ENCODE measurements around the gene CCDC159.
"Not testable (repeated sequence)": the region's sequence is repeated elsewhere in the genome, so short reads cannot be mapped to it uniquely, and the experiment has no call there.

CCDC159 gene

DNA sequence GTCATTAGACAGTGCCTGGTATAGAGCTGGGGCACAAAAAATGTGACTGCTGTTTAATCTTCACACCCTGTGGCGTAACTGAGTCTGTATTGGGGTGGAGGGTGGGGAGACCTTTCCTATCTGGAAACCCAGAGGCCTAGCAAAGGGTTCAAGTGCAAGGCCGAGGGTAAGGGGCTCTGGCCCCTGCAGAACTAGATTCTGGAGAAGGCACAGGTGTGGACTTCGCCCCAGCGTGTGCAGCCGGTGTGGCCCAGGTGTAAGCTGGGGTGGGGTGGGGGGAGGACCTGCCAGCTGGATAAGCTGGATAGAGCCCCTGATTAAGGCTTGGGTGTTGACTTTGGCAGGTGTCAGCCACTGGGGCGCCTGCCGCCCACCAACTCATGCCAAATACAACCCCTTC, 8.2 kb upstream of the CCDC159 start:
- TF ChIP-seq, protein P1, sequence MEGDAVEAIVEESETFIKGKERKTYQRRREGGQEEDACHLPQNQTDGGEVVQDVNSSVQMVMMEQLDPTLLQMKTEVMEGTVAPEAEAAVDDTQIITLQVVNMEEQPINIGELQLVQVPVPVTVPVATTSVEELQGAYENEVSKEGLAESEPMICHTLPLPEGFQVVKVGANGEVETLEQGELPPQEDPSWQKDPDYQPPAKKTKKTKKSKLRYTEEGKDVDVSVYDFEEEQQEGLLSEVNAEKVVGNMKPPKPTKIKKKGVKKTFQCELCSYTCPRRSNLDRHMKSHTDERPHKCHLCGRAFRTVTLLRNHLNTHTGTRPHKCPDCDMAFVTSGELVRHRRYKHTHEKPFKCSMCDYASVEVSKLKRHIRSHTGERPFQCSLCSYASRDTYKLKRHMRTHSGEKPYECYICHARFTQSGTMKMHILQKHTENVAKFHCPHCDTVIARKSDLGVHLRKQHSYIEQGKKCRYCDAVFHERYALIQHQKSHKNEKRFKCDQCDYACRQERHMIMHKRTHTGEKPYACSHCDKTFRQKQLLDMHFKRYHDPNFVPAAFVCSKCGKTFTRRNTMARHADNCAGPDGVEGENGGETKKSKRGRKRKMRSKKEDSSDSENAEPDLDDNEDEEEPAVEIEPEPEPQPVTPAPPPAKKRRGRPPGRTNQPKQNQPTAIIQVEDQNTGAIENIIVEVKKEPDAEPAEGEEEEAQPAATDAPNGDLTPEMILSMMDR (IDR thresholded peaks at IDR 0.05; ENCODE audit: insufficient read depth, low read length, missing control alignments), result no peak
- ChIA-PET CTCF (no interaction called here), POLR2A (no interaction called here)
- no peak overlapping the region for H3K4me3 ChIP-seq (ENCODE audit: low read depth, low read length)
- DNase-seq (ENCODE audit: low read depth, low spot score), result no peak

DNA sequence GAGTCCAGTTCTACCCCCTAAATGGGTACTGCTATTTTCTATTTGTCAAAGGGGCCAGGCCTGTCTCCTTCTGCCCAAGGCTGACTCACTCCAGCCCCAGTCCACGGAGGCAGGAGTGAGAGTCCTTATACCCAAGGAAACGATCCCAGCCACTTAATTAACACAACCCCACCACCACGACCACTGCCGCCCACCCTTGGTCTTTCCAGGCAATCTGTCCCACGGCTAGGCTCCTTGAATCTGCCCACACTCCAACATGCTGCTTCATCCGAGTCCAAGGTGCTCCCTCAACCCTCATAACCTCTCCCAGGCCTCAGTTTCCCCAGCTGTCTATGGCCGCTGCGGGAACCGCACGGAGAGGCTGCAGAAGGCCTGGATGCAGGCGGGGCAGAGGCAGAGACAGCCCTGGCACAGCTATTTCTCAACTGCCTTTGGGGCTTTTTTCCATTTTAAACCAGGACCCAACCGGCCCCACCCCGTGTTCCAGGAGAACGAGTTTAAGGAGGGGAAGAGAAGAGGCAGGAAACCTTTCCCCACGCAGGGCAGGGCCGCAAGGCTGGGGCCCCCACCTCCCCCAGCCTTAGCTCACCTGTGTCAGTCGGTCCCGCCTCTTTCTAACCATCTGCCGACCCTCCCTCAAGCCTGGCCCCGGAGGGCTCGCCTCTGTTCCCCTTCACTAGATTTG, 7.6 kb upstream of the CCDC159 start:
- TF ChIP-seq, protein P1 (IDR thresholded peaks at IDR 0.05; ENCODE audit: insufficient read depth, low read length, missing control alignments), result no peak
- H3K4me3 ChIP-seq (ENCODE audit: low read depth, low read length), result peak overlapping the region; percentile 68
- no peak for DNase-seq (ENCODE audit: low read depth, low spot score)
- CTCF ChIA-PET, result interaction anchor here (1.7 kb wide), 1 partner anchor 42 kb away, joined by 10 read pairs; no protein-coding TSS in a partner anchor
- POLR2A ChIA-PET, result interaction anchor here (1.2 kb wide), 1 partner anchor 23 kb away, joined by 4 read pairs; no protein-coding TSS in a partner anchor

DNA sequence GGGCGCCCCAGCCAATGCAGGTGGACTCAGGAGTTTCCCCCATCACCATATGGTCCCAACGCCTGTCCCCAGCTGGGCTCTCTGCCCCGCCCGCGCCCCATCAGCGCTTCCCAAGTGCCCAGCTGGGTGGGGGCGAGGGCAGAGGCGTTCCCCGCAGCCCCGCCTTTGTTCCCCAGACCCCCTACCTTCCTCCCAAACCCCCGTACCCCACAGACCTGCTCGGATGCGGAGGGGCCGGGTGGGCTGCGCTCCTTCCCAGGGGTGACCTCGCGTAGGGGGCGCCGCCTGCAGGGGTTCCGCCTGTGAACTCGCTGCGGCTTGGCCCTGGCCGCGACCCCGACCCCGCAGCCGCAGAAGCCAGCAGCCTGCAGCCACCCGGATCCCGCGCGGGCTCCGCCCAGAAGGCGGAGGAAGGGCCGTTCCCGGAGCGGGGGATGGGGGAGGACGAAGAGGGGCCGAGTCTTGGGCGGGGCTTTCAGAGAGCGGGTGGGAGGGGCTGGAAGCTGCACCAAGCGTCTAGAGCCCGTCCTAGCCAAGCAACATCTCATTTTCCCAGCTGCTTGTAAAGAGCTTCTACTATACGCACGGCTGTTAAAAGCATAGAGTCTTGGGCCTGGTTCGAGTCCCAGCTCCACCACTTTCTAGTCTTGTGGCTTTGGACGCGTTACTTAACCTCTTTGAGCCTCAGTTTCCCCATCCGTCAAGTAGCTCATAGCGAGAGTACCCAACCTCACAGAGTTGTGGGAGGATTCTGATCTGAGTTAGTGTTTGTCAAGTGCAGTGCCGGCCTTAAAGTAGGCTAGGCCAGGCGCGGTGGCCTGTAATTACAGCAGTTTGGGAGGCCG, 6.8 kb upstream of the CCDC159 start, which contains the start of gene RAB3D:
Gene RAB3D, minus strand, starts transcription at position 404 of the 845 bp plus-strand sequence. CDS start 2,258 bp downstream, outside the sequence.
- ChIA-PET CTCF (interaction anchor here (1.7 to 1.8 kb wide), 2 partner anchors 41 to 143 kb away, joined by 5 to 10 read pairs; no protein-coding TSS in a partner anchor), POLR2A (interaction anchor here (0.9 to 1.2 kb wide), 2 partner anchors 22 to 96 kb away, joined by 3 to 4 read pairs; partner anchors contain the start of genes ODAD3 and PRKCSH)
- no peak for DNase-seq (ENCODE audit: low read depth, low spot score)
- H3K4me3 ChIP-seq (ENCODE audit: low read depth, low read length), result peak within 1 kb of the TSS; percentile 68
- TF ChIP-seq, protein P1 (IDR thresholded peaks at IDR 0.05; ENCODE audit: insufficient read depth, low read length, missing control alignments), result no peak

DNA sequence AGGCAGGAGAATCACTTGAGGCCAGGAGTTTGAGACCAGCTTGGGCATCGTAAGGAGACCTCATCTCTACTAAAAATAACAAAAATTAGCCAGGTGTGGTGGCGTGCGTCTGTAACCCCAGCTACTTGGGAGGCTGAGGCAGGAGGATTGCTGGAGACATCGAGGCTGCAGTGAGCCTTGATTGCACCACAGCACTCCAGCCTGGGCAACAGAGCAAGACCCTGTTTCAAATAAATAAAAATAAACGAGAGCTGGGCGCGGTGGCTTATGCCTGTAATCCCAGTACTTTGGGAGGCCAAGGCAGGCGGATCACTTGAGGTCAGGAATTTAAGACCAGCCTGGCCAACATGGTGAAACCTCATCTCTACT, 6.2 kb upstream of the CCDC159 start:
- H3K4me3 ChIP-seq (ENCODE audit: low read depth, low read length), result not testable (repeated sequence)
- ChIA-PET CTCF (interaction anchor here (1.0 to 1.8 kb wide), 3 partner anchors 41 to 142 kb away, joined by 4 to 10 read pairs (median 5); no protein-coding TSS in a partner anchor), POLR2A (interaction anchor here (0.9 to 1.2 kb wide), 2 partner anchors 21 to 95 kb away, joined by 3 to 4 read pairs; partner anchors contain the start of genes ODAD3 and PRKCSH)

DNA sequence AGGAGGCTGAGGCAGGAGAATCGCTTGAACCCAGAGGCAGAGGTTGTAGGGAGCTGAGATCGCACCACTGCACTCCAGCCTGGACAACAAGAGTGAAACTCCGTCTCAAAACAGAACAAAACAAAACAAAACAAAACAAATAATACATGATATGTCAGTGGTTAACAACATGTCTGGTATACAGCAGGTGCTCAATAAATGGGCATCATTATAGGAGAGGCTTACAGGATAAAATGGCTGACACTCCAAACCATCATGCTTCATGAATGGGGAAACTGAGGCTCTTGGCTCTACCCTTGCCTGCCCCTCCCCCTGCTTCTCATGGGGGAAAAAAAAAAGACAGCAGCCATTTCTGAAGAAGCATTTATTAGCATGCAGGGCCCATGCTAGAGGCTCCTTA, 3.9 kb upstream of the CCDC159 start:
- ChIA-PET CTCF (no interaction called here), POLR2A (no interaction called here)
- H3K4me3 ChIP-seq (ENCODE audit: low read depth, low read length), result no peak overlapping the region
- DNase-seq (ENCODE audit: low read depth, low spot score), result no peak
- TF ChIP-seq, protein P1 (IDR thresholded peaks at IDR 0.05; ENCODE audit: insufficient read depth, low read length, missing control alignments), result no peak

More for the DNA sequence above, 6.2 kb upstream of the CCDC159 start:
- DNase-seq (ENCODE audit: low read depth, low spot score), result not testable (repeated sequence)

DNA sequence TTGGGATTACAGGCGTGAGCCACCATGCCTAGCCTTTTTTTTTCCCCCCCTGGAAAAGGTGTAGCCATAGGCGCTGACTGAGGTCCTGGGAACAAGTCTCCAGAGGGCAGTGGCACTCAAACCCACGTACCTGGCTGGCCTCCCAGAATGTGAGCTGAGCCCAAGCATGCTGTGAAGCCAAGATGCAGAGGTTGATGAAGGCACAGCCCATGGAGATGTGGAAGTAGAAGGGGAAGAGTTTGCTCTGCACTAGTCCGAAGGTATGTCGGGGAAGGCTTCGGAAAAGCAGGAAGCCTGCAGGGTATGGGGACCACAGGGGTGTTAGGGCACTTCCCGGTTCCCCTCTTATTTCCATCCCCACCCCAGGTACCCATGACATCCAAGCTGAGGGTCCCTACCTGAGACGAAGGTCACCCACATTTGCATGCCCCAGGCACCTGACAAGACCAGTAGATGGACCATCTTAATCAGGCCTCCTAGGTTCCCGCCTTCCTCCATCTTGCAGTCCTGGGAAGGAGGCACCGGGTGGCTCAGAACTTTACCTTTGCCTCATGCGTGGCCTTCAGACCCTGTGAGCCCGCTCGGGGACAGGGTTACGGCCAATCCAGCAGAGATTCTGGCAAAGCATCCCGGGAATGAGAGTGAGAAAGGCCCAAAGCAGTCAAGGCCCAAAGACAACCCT, 1.1 kb upstream of the CCDC159 start:
- ChIA-PET POLR2A (interaction anchor here (1.1 kb wide), 1 partner anchor 29 kb away, joined by 10 read pairs; the partner anchor contains the start of gene SWSAP1), CTCF (interaction anchor here (1.3 to 4.3 kb wide), 5 partner anchors 29 to 137 kb away, joined by 3 to 15 read pairs (median 6); partner anchors contain the start of gene SWSAP1)
- DNase-seq (ENCODE audit: low read depth, low spot score), result no peak
- TF ChIP-seq, protein P1 (IDR thresholded peaks at IDR 0.05; ENCODE audit: insufficient read depth, low read length, missing control alignments), result no peak
- H3K4me3 ChIP-seq (ENCODE audit: low read depth, low read length), result peak overlapping the region; percentile 90

Measured in AG04449 (cell line).